HFF-Myc (cell line): ENCODE results near the gene RAB3B.

Source experiments
- DNase-seq: peaks from one replicate; pipeline ENCODE4 v3.0.0-alpha.2; 2011; ENCODE audit warnings: low read depth; ENCODE audit errors: extremely low read depth
- H3K4me3 ChIP-seq: replicated peaks from 2 replicates; pipeline ENCODE4 v1.5.1; 2011; ENCODE audit warnings: low read depth, mild to moderate bottlenecking, control low read depth, low read length
- TF ChIP-seq, protein P1 (sequence below): IDR thresholded peaks from 2 replicates; pipeline ENCODE4 v1.5.1; 2012; ENCODE audit warnings: mild to moderate bottlenecking, low read depth, low read length, control low read depth; ENCODE audit errors: missing control alignments

Gene RAB3B

DNA sequence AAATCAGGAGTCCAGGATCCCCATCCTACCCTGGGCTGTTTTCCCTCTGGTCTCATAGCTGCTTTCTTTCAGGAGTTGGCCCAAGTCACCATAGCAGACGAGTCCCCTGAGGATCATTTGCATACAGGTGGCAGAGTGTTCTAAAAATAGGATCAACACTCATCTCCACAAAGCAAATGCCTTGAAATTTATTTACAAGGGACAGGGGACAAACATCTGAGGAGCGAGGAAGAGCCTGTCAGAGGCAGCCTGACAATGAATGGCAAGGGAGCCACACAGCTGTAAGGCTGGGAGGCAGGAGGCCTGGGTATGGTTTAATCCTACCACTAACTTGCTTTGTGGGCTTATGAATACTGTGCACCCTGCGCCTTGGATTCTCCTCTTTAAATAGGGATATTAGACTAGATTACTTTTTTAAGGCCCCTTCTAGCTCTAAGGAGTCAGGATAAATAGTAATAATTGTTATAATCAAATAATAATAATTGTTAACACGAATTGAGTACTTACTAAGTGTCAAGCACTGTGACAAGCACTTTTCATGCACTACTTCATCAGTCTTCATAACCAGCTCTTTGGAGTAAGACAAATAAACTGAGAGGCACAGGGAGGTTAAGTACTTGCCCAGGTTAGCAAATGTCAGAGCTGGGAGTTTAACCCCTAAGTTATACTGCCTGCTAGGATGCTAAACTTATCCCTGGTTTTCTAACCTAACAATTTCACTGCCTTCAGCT is 34.5 kb downstream of the RAB3B start:
- H3K4me3 ChIP-seq, result no peak overlapping the region
- no peak for DNase-seq

DNA sequence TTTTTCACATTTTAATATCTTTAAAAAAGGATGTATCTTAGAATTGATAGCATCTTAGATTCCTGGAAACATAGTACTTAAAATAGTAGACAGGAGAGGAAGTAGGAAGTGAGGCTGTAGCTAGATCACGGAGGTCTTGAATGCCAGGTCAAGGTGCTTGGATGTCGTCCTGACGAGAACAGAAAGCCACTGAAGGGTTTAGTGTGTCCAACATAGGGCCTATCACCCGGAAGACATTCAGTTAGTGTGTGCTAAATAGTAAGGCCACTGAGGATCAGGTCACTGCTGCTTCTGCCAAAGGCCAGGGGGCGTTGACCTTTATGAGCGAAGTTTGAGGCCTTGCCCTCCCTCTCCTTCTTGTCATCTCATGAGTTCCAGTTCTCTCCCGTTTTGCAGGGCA is 35.7 kb downstream of the RAB3B start:
- H3K4me3 ChIP-seq, result no peak overlapping the region
- DNase-seq, result no peak
- TF ChIP-seq, protein P1, sequence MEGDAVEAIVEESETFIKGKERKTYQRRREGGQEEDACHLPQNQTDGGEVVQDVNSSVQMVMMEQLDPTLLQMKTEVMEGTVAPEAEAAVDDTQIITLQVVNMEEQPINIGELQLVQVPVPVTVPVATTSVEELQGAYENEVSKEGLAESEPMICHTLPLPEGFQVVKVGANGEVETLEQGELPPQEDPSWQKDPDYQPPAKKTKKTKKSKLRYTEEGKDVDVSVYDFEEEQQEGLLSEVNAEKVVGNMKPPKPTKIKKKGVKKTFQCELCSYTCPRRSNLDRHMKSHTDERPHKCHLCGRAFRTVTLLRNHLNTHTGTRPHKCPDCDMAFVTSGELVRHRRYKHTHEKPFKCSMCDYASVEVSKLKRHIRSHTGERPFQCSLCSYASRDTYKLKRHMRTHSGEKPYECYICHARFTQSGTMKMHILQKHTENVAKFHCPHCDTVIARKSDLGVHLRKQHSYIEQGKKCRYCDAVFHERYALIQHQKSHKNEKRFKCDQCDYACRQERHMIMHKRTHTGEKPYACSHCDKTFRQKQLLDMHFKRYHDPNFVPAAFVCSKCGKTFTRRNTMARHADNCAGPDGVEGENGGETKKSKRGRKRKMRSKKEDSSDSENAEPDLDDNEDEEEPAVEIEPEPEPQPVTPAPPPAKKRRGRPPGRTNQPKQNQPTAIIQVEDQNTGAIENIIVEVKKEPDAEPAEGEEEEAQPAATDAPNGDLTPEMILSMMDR, result no peak

More for the DNA sequence above, 34.5 kb downstream of the RAB3B start:
- TF ChIP-seq, protein P1, result no peak

DNA sequence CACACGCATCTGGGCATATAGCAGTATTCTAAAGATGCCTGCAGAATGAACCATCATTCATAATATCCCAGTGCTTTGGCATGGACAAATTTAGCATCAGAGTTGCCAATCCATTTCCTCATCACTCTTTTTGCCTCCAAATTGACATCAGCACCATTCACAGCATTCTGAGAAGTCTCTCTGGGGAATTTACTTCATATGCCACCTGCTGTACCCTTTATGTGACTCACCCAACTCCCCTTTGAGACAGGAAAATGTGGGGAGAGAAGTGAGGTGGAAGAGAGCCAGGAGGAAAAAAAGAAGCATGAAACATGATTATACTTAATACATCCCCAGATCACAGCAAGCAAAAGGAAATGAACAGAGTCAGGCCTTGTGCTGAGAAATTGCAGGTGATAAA is 37.4 kb downstream of the RAB3B start:
- DNase-seq, result no peak
- no peak overlapping the region for H3K4me3 ChIP-seq
- TF ChIP-seq, protein P1, result no peak

DNA sequence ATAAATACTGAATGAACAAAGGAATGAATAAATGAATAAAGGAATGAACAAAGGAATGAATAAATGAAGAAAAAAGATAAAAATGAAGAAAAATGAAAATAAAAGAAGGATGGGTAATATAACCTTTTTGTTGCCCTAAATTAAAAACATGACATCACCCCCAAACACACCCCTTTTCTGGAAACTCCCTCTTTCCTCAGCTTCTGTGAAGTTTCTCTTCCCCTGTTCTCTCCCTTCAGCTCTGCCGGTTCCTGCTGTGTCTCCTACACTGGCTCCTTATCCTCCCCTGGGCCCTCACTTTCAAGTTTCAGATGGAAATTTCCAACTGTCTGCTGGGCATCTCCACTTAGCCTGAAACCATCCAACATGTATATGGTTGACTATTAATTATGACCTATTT is 37.9 kb downstream of the RAB3B start:
- TF ChIP-seq, protein P1, result no peak
- no peak for DNase-seq
- no peak overlapping the region for H3K4me3 ChIP-seq

DNA sequence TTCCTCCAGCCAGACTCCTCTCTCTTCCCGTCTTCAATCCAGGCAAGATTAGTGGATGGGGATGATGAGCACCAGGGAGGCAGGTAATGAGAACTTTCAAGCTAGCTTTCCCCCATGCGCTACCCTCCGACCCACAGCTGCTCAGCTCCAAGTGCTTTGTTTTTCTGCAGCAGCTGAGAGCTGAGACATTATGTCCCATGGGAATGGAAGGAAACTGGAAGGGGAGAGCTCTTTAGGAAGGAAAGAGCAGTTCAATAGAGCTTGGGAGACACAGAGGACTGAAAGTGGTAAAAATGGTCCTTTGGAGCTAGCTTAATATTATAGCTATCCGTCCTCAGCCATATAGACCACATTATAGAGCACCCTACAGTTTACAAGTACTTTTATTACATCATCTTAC is 39.8 kb downstream of the RAB3B start:
- TF ChIP-seq, protein P1, result no peak
- no peak for DNase-seq
- no peak overlapping the region for H3K4me3 ChIP-seq

DNA sequence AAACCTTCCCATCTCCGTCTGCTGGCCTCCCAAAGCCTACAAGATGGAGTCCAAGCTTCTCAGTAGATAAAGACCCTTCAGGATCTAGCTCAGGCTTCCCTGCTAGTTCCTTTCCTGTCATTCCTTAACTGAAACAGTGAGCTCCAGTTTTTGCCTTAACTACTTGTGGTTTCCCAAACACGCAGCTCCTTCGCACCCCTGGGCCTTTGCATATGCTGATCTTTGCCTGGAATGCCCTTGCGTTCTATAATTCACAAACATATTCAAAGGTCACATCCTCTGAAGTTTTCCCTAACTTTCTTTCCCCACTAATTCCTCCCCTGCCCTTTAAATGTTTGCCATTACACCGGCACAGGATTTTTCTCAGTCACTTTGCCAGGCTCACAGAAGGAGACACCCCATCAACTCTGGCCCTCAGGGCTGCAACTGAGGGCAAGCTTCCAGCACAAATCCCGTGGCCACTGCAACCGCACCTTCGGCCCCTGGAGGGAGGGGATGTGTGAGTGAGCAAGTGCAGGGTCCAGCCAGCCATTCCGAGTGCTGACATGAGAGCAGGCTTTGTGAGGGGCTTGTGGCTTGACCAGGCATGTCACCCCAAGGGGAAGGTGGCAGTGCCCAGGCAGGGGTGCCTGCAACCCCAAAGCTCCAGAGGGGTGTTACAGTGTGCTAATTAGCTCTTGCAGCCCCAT is 41.3 kb downstream of the RAB3B start:
- TF ChIP-seq, protein P1, result no peak
- no peak overlapping the region for H3K4me3 ChIP-seq
- DNase-seq, result no peak

DNA sequence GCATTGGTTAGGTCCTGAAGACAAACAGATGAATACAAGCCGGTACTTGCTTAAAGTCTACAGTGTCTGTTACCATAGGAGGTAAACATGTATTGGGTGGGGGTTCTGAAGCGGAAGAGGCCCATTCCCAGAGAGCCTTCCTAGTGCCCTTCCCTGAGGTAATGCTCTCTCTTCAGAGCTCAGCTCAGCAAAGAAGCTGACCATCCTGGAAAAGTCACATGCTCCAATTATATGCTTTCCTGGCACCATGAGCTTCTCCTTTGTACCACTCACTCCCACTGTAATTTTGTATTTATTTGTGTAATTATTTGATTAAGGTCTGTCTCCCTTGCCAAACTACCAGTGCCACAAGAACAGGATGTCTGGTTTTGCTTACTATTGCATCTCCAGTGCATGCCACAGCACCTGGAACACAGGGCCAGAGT is 42.0 kb downstream of the RAB3B start:
- TF ChIP-seq, protein P1, result no peak
- H3K4me3 ChIP-seq, result no peak overlapping the region
- no peak for DNase-seq
